GM21528 (cell line): ENCODE results near the gene DYRK1B.

Source experiments
- ATAC-seq: cut with Tn5 transposase; IDR thresholded peaks from one replicate; pipeline ENCODE4 v1.9.1; 2021; ENCODE audit warnings: mild to moderate bottlenecking, moderate library complexity; ENCODE audit not compliant: unreplicated experiment, low FRiP score

The DYRK1B gene

DNA sequence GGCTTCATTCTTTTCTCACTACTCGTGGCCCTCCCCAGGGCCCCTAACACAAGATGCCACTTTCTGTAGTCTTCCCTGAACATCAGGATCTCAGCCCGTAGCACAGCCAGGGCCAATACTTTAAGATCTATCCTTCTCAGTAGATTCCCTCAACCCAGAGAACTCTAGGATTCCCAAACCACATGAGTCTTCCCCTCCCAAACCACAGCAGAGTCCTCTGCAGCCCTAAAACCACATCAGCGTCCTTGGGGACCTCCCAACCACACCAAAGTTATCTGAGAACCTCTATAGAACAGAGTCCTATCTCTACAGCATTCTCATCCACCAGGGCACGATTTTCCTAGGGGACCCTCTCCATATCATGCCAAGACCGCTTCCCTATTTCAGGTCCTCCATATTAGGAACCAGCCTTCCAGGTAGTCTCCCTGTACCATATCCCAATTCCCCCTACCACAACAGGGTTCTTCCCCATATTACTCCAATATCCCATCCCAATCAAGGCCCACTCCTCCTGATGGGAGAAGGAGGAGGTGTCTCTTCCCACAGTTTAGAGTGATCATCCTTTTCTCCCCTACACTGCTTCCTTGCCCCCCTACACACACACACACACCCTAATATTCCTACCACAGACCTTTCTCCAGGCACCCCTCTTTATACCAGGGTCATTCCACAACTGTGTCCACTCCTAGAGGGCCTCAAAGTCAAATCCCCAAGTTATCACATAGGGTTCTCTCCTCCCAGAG, 1.4 kb downstream of the DYRK1B start:
- ATAC-seq = no peak

DNA sequence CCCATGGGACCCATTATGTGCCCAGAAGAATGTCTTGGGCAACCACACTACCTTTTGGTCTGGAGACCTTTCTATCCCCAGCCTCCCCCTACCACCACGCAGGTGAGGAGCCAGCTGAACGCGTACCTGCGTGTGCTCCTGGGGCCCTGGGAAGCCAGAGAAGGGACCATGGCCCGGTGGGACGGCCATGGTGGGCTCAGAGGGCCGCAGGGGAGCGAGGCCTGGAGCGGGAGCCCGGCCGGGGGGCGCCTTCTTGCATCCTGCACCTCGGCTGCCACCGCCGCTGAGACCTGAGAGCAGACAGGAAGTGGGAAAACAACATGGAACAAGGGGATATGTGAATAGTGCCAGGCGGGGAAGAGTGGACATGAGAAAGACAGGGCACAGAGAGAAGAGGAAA, 2.3 kb downstream of the DYRK1B start:
- ATAC-seq = no peak

DNA sequence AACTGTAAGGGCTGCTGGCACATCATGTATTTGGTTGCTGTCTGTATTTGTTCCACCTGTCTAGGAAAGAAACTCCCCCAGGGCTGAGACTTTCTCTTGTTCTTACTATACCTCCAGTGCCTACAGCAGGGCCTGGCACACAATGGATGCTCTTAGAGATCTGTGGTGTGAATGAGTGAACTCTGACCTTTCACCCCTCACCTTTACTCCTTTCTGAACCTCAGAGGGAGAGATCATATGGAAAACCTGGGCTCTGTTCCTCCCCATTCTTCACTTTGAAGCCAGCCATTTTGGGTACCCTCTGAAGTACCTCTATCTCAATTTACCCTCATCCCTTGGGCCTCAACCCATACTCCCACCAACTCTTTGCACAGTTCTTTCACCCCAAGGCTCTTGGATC, 3.1 kb downstream of the DYRK1B start:
- no peak for ATAC-seq

DNA sequence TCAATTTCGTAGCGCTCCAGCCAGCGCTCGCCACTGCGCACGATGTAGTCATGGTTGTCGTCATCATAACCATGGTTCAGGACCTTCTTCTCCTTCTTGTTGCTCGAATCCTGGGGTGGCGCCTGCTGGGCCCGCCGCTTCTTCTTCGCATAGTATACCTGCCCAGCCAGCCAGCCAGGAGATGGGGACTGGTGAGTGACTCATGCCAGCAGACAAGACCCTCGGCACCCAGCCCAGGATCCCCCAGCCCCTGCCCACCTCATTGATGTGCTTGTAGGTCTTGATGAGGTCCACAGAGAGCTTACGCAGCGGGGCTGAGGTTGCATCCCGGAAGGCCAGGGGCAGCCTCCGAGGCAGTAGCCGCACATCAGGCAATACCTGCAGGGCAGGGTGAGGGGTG, 3.6 kb downstream of the DYRK1B start:
- ATAC-seq = no peak

DNA sequence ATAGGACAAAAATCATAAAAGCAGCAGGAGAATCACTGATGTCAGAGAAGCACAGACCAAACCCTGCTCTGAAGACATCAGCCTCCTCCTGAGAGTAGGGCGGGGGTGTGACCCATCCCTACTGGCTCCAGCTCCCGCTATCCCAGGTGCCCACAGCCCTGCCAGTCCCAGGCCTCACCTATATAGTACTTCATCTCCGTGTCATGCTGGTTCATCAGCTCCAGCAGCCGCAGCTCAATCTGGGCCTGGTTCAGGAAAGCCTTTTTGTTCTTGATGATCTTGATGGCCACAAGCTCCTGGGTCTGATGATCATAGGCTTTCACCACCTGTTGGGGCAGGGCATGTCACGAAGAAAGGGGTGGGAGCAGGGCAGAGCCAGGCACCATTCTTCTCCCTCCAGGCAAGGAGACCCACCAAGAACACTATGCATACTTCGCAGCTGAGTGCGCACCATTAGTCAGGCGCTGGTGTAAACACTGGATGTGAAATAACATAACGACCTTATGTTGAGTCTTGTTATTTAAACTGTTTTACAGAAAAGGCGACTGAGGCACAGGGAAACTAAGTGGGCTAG, 4.2 kb downstream of the DYRK1B start:
- ATAC-seq = no peak

DNA sequence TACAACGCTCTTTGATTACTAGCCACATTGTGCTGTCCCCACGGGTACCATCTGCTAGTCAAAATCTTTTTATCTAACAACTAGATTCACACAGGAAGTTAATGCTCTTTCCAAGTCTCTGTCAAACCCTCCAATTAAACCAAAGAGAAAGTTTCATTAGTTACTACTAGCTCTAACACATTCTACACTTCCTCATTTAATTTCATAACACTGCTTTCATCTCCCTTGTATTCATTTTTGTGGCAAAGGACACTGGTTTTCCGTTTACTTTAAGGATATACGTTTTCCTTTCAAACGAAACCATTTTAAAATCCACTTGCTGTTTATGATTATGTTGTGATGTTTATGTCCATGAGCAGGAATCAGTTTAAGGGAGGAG, 5.3 kb downstream of the DYRK1B start:
- no peak for ATAC-seq

DNA sequence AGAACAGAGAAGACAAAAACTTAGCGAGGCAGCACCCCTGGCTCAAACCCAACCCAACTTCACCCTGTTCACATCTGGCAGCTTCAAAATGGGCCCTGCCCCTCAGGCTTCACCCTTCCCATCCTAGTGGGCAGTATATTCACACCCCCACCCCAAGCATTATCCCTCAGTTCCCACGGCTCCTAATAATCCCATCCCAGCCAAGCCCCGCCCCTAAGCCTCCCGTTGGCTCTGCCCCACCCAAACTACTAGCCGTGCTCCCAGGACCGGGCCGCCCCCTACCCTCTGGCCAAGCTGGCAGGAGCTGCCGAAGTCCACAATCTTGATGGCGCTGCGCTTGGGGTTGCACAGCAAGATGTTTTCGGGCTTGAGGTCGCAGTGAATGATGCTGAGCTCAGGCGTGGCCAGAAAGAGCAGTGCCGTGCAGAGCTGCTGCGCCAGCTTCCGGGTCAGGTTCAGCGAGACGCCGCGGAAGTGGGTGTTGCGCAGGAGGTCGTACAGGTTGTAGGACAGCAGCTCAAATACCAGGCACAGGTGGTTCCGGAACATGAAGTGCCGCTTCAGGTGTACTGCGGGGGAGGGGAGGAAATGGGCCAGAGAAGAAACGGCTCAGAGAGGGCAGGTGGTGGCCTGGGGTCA, 5.8 kb downstream of the DYRK1B start:
- no peak for ATAC-seq

DNA sequence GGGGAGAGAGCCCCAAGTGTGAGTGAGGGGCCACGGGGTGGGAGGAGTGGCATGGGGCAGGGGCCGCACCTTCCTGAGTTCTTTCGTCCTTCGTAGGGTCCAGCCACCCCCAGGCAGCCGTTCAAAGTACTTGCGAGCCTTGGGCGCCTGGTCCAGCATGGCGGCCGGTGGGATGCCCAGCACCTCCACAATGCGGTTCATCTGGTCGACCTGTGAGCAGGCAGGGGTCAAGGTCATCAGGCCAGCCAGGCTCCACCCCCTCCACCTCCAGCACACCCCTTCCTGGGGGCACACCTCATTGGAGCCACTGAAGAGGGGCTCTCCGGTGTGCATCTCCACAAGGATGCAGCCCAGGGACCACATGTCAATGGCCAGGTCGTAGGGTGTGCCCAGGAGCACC, 6.7 kb downstream of the DYRK1B start:
- no peak for ATAC-seq

DNA sequence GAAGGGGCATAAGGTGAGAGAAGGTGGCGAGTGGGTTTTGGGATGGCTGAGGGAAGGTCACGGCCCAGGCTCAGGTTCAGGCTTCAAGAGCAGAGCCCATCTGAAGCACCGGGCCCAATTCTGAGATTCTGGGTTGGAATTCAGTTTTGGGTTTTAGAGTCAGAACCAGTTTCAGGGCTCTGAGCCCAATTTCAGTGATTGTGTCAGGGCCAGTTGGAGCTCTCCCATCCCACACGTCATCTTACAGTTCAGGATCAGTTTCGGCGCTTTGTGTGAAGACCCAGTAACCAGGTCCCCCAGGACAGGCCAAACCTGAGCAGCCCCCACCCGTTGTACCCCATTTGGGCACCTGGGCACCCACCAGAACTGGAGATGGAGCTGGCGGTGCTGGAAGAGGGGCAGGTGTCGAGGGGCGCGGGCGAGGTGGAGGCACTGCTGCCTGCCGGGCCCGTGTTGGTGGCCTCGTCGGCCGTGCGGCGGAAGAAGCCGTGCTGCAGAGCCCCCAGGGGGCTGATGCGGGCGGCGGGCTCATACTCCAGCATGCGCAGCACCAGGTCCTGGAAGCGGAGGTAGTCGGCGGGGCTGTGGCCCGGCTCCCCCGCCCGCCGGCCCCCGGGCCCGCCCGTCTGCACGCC, 7.5 kb downstream of the DYRK1B start:
- ATAC-seq = no peak

DNA sequence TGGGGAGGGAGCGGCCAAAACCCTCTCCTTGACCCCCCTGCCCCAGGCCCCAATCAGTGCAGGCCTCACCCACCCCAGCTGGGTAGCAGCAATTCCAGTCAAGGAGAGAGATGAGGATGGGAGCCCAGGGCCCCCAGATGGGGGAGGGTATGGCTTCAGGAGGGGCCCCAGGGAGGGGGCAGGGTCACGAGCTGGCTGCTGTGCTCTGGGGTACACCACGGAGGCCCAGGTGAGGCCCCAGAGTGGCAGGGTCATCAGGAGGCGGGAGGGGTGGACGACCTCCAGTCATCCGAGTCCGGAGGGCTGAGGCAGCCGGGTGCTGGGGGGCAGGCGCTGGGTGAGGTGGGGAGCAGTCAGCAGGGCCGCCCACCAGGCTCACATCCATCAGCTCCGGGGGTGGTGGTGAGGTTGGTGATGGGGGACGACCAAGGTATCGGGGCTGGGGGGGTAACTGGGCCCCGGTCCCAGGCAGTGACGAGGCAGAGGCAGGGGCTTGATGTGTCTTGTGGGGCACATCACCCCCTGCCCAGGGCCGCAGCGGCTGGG, 8.4 kb downstream of the DYRK1B start:
- ATAC-seq = no peak

DNA sequence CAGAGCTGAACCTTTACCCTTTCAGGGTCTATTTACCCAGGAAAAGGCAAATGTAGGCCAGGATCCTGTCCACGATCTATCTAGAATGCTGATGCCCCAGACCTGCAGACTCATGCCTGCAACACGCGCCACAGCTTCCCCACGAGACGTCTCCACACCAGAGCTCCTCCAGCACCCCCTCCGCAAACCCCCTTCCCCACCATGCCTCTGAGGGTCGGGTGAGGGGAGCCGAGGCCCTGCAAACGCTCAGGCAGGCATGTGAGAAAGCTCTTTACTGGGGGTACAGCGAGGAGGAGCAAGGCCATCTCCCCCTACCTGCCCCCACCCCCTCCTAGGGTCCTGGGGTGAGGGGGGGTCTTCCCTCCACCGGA, 8.9 kb downstream of the DYRK1B start:
- no peak for ATAC-seq

DNA sequence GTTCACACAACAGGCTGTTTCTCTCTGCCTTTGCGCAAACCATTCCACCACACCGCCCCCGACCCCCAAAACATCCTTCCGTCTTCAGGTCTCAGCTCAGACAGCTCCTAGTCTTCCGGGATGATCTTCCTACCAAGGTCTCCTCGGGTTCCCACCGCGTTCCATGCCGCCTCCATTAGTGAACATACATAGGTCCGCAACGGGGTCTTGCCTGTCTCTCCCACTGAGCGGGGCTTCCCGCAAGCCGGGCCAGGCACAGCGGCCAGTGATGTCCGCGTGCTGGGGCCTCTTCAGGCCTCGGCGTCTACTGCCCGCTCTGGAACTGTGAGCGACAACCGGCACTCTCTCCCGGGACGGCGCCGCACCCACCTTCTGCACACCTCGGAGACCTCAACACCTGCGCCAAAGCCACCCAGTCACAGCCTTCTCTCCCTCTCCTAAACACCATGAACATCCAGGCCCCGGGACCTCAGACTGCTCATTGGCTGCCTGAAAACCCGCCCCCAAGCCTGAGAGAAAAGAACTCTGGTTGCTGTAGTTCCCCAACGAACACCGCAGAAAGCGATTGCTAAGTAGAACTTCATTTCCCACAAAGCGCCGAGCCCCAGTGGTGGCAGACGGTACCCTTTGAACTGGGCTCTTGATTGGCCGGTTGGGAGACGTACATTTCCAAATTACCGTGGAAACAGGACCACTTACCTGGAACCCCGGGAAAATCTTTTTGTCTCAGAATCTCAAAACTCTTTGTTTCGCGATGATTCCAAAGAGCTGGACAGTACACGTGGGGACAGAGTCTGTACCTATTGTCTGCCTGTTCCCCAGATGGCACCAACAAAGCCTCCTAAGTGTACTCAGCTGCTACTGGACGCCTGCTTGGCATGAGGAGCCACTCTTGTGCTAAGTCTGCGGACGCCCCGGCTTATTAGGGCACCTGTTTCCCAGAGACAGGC, 9.5 kb downstream of the DYRK1B start:
- peak; percentile 71 for ATAC-seq

DNA sequence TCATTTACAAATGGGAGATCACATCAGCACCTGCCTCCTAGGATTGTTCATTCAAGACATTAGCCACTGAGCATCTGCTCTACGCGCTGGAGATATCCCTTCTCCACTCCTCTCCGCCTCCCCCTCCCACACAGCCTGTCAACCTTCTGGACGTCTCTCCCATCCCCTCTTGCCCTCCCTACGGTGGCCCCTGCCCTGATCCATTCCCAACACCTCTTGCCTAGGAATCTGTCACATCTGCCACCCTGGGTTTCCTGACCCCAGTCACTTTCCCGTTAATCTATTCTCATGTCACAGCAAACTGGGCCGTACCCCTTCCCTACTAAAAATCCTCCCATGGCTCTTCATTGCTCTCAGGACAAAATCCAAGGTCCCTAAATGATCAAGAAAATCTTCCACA, 10.3 kb downstream of the DYRK1B start:
- no peak for ATAC-seq

DNA sequence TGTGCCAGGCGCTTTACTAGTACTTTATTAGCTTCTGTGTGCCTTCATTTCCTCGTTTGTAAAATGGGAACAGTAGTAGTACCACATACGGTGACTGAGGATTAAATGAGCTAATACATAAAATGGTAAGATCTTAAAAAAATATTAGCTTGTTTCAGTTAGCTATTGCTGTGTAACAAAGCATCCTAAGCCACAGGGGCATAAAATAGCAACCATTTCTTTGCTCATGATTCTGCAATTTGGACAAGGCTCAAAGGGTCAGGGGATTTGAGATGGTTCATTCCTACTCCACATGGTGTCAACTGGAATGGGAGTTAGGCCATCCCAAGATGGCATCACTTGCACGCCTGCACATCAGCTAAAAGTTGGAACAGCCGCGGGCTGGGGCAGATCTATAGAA, 13.3 kb downstream of the DYRK1B start:
- no peak for ATAC-seq

DNA sequence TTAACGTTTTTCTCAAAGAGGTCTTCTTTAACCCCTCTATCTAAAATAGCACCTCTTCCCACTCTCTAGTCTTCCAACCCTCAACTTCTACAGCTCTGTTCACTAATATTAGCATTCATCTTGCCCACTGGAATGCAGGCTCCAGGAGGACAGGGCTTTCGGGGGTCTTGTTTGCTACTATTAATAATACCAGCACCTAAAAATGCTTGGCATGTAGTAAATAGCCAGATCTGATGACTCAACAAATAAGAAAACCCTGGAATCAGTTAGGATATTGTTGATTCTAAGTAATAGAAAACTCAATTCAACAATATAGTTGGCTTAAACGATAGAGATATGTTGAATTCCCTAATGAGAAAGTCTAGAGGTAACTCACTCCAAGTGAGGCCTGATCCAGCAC, 14.2 kb downstream of the DYRK1B start:
- ATAC-seq = no peak

DNA sequence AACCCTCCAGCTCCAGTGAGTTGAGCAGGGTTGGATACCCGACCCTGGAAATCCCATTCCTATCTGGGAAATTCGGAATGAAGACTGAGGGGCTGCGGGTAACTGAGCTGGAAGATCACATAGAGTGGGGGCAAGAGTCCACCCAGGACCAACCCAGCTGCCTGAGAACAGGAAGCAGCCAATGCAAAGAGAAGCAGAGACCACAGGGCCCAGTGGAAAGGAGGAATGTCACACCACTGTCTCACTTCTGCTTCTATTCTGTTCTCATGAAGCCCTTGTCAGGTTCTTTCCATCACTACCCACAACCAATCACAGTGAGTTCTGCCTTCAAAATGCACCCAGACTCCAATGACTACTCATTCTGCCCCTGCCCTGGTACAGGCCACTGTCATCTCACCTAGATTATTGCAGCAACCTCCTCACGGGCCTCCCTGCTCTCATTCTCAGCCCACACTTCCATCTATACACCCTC, 15.3 kb downstream of the DYRK1B start:
- ATAC-seq = peak; percentile 59

DNA sequence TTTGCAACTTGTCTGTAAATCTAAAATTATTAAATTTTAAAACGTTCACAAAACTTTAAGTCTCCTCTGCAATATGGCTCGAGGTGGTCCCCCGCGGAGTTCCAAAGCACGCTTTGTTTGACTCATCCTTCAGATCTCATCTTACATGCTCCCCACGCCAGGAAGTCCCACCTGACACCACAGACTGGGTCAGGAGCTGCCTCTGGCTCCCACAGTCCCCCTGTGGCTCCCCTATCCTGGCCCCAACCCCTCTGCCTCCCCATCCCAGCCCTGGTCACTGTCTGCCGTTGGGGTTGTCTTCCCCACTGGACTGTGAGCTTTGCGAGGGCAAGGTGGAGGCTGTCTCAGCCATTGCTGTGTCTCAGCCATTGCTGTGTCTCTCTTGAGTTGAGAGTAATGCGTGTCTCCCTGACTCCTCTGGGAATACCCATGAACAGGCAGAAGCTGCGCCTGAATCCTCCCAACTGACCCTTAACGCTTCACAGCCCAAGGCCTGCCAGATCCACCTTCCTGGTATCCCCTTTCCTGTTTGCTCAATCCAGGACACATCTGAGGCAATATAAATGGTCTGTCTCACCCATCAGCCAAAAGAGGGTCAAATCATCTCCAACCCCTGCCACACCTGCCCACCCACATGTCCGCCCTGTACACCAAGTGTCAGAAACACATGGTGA, 15.9 kb downstream of the DYRK1B start:
- no peak for ATAC-seq

DNA sequence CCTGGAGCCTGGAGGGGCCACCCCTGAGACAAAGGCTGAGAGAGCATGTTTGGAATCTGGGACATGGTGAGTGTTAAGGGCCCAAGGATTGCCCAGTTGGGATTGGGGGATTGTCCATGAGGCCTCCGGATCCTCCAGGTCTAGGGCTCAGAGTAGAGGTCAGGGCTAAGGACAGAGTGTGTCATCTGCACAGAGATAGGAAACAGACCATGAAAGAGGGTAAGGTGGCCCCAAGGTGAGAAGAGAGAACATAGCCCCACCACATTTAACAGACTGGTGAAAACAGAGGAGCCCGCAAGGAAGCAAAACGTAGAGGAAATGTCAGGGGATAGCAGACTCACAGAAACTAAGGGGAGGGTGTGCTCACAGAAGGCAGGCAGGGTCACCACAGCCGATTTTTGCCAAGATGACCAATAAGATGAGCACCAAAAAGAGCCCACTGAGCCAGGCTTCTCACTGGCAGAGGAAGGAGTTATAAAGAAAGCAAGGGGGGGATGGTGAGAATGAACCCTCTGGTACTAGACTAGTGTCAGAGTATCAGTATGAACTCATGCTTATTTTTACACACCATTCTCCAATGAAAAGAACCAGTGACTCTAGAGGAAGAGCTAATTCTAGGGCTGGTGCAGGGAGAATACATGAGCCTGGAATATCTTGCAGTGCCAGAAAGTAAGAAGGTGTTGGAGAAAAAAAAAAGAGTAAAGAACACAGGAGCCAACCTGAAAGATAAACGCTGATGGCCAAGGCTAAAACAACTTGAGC, 17.5 kb downstream of the DYRK1B start:
- no peak for ATAC-seq

DNA sequence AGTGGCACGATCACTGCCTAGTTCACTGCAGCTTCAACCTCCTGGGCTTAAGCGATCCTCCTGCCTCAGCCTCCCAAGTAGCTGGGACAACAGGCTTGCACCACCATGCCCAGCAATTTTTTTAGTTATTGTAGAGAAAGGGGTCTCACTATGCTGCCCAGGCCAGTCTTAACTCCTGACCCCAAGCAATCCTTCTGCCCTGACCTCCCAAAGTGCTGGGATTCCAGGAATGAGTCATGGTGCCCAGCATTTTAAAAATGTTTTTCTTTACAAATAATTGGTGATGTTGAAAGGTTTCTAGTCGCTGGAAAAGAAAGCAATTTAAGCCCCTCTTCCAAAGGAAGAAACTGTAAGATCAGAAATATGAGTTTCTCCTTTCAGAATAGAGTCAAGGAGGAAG, 19.4 kb downstream of the DYRK1B start:
- no peak for ATAC-seq
